Testis (tissue), 3 donors: ENCODE results near the gene FFAR4. TPM values are rescaled to one million over a fixed set of nuclear protein-coding genes. Genes with fewer than 3 reads are reported as not detected.

ENCODE experiments used
- DNase-seq: peaks from one replicate; pipeline ENCODE4 v3.0.0-alpha.2; 2019
- H3K27ac ChIP-seq, 2 donors: fragments of 200-600 bp; sonication (generic); one replicate each; pipeline ENCODE4 v1.5.1; 2019
- H3K27me3 ChIP-seq: fragments of 200-600 bp; sonication (generic); one replicate; pipeline ENCODE4 v1.5.1; 2019
- H3K36me3 ChIP-seq: fragments of 200-600 bp; sonication (generic); one replicate; pipeline ENCODE4 v1.5.1; 2017; ENCODE audit warnings: low read depth; ENCODE audit errors: missing control alignments
- H3K4me1 ChIP-seq: fragments of 200-600 bp; sonication (generic); one replicate; pipeline ENCODE4 v1.5.1; 2019
- H3K4me3 ChIP-seq, 2 donors: fragments of 200-600 bp; sonication (generic); one replicate each; pipeline ENCODE4 v1.5.1; 2017 to 2019
- H3K9me3 ChIP-seq: fragments of 200-600 bp; sonication (generic); one replicate; pipeline ENCODE4 v1.5.1; 2017
- POLR2A ChIP-seq: fragments of 450-650 bp; IDR thresholded peaks from one replicate; pipeline ENCODE4 v1.6.1; 2017; ENCODE audit warnings: antibody characterized with exemption, mild to moderate bottlenecking, moderate library complexity
- WGBS, 2 donors: methylation state at CpG; one replicate each; pipeline ENCODE4 v1.1.5; 2018; 5-methylcytosine and 5-hydroxymethylcytosine counted together
- intact Hi-C: fragments of 100-400 bp; cut with DNase I; formaldehyde crosslinking; loops from one replicate; pipeline ENCODE4 v1.15.1; 2023; ENCODE audit warnings: low total_unique reads
- polyA plus RNA-seq: library from polyadenylated mRNA; stranded (reverse); fragments of 350-450 nt; fragmentation: Illumina TruSeq; extraction: RNeasy Lipid Tissue Mini Kit (QIAGEN cat#74804); gene quantifications from one replicate; pipeline ENCODE4 v1.2.3, GENCODE V29; 2014; ENCODE audit warnings: low read depth, low replicate concordance; ENCODE audit not compliant: insufficient read depth
- total RNA-seq, 2 donors: library from RNA; depleted of rRNA; stranded (reverse); fragments of >200 nt; gene quantifications; one replicate each; pipeline ENCODE4 v1.2.3, GENCODE V29; 2016
- TF ChIP-seq, protein P1 (sequence below), 3 experiments: fragments of 450-650 bp in 2 of 3; fragments of 200-600 bp in 1 of 3; sonication (generic) in 1 of 3; IDR thresholded peaks; one replicate each; pipeline ENCODE4 v1.5.1; 2016 to 2019; ENCODE audit warnings: antibody characterized with exemption in 3 of 3, mild to moderate bottlenecking in 2 of 3, moderate library complexity in 1 of 3

FFAR4 gene
- total and polyA plus RNA-seq, 3 donors from 2014 or later: 0.12 to 1.3 (median 0.55) TPM

DNA sequence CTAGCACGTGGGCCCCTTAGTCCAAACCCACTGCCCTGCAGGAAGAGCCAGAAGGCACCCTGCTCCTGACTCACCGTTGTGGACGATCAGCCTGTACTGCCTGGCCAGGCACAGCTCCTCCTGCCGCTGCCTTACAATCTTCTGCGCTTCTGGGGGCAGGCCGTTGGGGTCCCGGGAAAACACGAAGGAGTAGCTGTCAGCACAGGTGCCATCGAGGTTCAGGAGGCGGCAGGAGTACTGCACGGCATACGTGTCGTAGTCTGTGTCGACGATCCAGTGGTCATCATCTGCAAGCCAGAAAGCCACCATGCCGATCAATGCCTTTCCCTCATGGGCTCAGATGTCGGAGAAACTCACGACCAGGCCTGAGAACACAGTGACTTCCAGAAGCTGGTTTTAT lies 27.3 kb downstream of the FFAR4 start:
- H3K27ac ChIP-seq: no peak overlapping the region
- H3K36me3 ChIP-seq: no peaks in the 10 kb centered on the region
- no peak overlapping the region for H3K4me3 ChIP-seq
- 87 to 90% methylated on average over 17 to 18 of the region's 18 CpGs for WGBS, 2 donors
- no peaks in the 10 kb centered on the region for H3K27me3 ChIP-seq
- no peaks in the 10 kb centered on the region for H3K9me3 ChIP-seq
- DNase-seq: no peak
- no peaks in the 10 kb centered on the region for H3K4me1 ChIP-seq
- intact Hi-C loops: no loop called here
- TF ChIP-seq, protein P1, sequence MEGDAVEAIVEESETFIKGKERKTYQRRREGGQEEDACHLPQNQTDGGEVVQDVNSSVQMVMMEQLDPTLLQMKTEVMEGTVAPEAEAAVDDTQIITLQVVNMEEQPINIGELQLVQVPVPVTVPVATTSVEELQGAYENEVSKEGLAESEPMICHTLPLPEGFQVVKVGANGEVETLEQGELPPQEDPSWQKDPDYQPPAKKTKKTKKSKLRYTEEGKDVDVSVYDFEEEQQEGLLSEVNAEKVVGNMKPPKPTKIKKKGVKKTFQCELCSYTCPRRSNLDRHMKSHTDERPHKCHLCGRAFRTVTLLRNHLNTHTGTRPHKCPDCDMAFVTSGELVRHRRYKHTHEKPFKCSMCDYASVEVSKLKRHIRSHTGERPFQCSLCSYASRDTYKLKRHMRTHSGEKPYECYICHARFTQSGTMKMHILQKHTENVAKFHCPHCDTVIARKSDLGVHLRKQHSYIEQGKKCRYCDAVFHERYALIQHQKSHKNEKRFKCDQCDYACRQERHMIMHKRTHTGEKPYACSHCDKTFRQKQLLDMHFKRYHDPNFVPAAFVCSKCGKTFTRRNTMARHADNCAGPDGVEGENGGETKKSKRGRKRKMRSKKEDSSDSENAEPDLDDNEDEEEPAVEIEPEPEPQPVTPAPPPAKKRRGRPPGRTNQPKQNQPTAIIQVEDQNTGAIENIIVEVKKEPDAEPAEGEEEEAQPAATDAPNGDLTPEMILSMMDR (IDR thresholded peaks at IDR 0.05): no peak
- TF ChIP-seq POLR2A: no peak

DNA sequence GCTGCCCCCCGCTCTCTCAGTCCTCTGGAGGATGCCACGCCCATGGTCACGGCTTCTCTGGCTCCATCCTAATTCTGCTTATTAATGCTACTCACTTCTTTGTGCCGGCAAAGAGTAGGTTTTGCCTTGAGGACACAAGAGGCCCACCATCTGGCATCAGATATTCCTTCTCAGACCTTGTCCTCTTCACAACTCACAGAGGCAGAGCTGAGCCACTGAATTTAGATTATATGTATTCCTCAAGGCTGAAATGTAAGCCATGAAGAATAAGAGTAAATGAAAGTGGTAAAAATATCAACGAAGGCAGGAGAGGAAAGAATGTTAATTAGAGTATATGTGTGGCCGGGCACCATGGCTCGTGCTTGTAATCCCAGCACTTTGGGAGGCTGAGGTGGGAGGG lies 28.1 kb downstream of the FFAR4 start:
- no peak overlapping the region for H3K27ac ChIP-seq
- no peaks in the 10 kb centered on the region for H3K36me3 ChIP-seq
- H3K9me3 ChIP-seq: no peaks in the 10 kb centered on the region
- no peak for TF ChIP-seq POLR2A
- TF ChIP-seq, protein P1 (IDR thresholded peaks at IDR 0.05): no peak
- WGBS, 2 donors: 77 to 86% methylated on average over 7 of the region's 7 CpGs
- DNase-seq: no peak
- no peaks in the 10 kb centered on the region for H3K4me1 ChIP-seq
- H3K4me3 ChIP-seq: no peak overlapping the region
- no peaks in the 10 kb centered on the region for H3K27me3 ChIP-seq
- intact Hi-C loops: no loop called here

GRCh38 chr10:93595378-93596161 lies 29.1 kb downstream of the FFAR4 start:
- intact Hi-C loops: no loop called here
- H3K4me1 ChIP-seq: no peaks in the 10 kb centered on the region
- no peak for TF ChIP-seq POLR2A
- TF ChIP-seq, protein P1 (IDR thresholded peaks at IDR 0.05): no peak
- no peaks in the 10 kb centered on the region for H3K9me3 ChIP-seq
- H3K4me3 ChIP-seq: no peak overlapping the region
- no peak for DNase-seq
- H3K36me3 ChIP-seq: no peaks in the 10 kb centered on the region
- WGBS, 2 donors: 70 to 87% methylated on average over 3 to 5 of the region's 5 CpGs
- no peaks in the 10 kb centered on the region for H3K27me3 ChIP-seq
- no peak overlapping the region for H3K27ac ChIP-seq

- WGBS, 2 donors: 80 to 87% methylated on average over 3 to 4 of the region's 4 CpGs
- Histone ChIP-seq H3K27ac (no peak overlapping the region), H3K36me3 (no peaks in the 10 kb centered on the region), H3K4me3 (no peak overlapping the region), H3K27me3 (no peaks in the 10 kb centered on the region), H3K9me3 (no peaks in the 10 kb centered on the region), H3K4me1 (no peaks in the 10 kb centered on the region)
- TF ChIP-seq, protein P1 (IDR thresholded peaks at IDR 0.05): no peak
- TF ChIP-seq POLR2A: no peak
- intact Hi-C loops: no loop called here
- no peak for DNase-seq
Measured at GRCh38 chr10:93596539-93596938, 30.1 kb downstream of the FFAR4 start.
